Omental fat pad (tissue), 4 donors: ENCODE measurements around the gene MAGI2. TPM values are rescaled to one million over a fixed set of nuclear protein-coding genes. Genes with fewer than 3 reads are reported as not detected.

Experiments used
- ATAC-seq: fragments of 150-250 bp; one replicate; pipeline ENCODE4 v1.9.1; 2016; ENCODE audit warnings: mild to moderate bottlenecking, moderate library complexity; ENCODE audit not compliant: low FRiP score
- DNase-seq: peaks from one replicate; pipeline ENCODE4 v3.0.0-alpha.2; 2019; ENCODE audit warnings: low spot score
- total RNA-seq, 4 donors: library from RNA; depleted of rRNA; stranded (reverse); fragments of >200 nt; gene quantifications; one replicate each; pipeline ENCODE4 v1.1.0, GENCODE V29; 2016
- TF ChIP-seq, protein P1 (sequence below), 3 donors: fragments of 450-650 bp; IDR thresholded peaks; one replicate each; pipeline ENCODE4 v1.5.1; 2016 to 2017; ENCODE audit warnings: antibody characterized with exemption in 3 of 3, mild to moderate bottlenecking in 3 of 3, moderate library complexity in 2 of 3

Gene MAGI2
- total RNA-seq, 4 donors from 2014 or later = 9.3 to 20.6 (median 13.2) TPM

DNA sequence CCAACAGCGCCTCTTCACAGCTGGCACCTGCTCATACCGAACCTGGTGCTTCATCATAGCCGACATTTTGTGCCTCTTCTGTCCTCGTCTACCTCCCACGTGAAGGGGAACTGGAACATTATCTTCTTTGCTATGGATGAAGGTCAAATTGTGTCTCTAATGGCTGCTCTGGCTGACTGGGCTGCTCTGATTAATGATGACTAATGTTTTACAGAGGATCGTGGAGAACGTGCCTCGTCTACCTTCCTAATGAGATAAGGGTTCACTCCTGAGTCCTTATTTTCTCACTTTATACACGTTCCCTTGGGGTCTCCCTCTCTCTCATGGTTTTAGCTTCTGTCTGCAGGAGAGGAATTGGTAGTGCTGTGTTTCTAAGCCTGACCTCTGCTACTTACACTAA is 1234.6 kb downstream of the MAGI2 start:
- ATAC-seq (no peak), DNase-seq (no peak)
- TF ChIP-seq, protein P1, sequence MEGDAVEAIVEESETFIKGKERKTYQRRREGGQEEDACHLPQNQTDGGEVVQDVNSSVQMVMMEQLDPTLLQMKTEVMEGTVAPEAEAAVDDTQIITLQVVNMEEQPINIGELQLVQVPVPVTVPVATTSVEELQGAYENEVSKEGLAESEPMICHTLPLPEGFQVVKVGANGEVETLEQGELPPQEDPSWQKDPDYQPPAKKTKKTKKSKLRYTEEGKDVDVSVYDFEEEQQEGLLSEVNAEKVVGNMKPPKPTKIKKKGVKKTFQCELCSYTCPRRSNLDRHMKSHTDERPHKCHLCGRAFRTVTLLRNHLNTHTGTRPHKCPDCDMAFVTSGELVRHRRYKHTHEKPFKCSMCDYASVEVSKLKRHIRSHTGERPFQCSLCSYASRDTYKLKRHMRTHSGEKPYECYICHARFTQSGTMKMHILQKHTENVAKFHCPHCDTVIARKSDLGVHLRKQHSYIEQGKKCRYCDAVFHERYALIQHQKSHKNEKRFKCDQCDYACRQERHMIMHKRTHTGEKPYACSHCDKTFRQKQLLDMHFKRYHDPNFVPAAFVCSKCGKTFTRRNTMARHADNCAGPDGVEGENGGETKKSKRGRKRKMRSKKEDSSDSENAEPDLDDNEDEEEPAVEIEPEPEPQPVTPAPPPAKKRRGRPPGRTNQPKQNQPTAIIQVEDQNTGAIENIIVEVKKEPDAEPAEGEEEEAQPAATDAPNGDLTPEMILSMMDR (IDR thresholded peaks at IDR 0.05) = no peak

DNA sequence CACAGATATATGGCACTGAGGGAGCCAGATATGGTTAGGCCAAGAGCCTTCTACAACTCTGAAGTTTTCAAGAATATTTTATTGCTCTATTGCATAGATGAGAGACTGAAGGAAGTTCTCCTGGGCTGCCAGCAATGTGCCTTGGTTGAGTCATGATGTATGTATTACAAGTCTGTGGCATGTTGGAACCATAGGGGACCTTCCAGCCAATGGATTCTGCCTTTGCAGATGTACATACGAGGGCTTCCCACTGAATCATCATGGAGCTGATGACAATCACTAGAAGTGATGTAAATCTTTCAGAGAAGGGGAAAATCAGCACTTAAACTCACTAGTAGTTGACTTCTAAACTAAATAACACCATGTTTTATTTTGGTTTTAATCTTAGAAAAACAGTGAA is 1235.4 kb downstream of the MAGI2 start:
- DNase-seq (no peak), ATAC-seq (no peak)
- TF ChIP-seq, protein P1 (IDR thresholded peaks at IDR 0.05) = no peak

DNA sequence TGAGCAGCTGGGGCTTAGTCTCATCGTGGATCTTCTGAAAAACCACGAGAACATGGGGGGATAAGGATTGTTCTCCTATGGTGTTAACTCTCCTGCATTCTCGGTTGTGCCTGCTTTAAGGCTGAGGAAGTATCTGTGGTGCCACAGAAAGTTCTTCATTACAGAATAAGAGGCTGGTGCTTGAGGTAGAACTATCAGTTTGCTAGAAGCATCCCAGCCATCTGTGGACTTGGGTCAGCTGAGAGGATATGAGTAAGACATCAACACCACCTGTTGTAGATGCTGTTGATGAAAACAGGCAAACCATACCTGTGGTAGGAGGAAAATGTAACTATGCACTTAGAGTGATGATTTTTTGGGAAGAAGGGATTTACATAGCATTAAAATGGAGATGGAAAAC is 1238.3 kb downstream of the MAGI2 start:
- no peak for DNase-seq
- TF ChIP-seq, protein P1 (IDR thresholded peaks at IDR 0.05) = no peak
- ATAC-seq = no peak

DNA sequence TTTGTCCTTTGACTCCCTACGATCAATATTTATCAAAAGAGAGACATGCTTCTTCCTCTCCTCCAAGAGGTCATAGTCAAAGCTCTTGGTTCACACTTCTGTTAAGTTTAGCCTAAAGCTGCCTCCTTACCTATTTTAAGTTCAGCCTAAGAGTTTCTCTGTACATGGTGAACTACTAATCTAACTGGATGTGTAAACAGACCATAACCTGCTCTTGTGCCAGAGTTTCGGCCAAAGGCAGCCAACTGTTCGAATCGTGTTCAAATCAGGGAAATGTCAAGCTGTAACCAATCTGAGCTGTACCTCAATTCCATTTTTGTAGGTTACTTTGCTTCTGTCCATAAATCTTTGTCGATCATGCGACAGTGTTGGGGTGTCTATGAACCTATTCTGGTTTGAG is 1240.1 kb downstream of the MAGI2 start:
- DNase-seq (no peak), ATAC-seq (no peak)
- TF ChIP-seq, protein P1 (IDR thresholded peaks at IDR 0.05) = no peak

DNA sequence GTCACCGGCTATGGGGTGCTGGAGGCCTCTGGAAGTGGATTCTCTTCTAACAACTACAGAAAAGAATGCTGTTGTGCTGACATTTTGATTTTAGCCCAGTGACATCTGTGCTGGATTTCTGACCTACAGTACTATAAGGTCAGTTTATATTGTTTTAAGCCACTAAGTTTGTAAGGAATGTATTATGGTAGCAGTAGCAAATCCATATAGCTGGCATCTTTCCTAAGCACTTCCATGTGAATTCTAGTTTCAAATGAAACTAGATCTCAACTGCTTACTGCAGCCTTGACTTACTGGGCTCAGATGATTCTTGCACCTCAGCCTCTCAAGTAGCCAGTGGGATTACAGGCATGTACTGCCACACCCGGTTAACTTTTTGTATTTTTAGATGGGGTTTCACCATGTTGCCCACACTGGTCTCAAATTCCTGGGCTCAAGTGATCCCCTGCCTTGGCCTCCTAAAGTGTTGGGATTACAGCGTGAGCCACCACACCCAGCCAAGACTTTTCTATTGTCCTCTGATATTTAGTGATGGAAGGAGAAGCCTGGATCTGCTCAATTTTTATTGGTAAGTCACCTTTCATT is 1240.9 kb downstream of the MAGI2 start:
- ATAC-seq (no peak), DNase-seq (no peak)
- TF ChIP-seq, protein P1 (IDR thresholded peaks at IDR 0.05) = no peak

DNA sequence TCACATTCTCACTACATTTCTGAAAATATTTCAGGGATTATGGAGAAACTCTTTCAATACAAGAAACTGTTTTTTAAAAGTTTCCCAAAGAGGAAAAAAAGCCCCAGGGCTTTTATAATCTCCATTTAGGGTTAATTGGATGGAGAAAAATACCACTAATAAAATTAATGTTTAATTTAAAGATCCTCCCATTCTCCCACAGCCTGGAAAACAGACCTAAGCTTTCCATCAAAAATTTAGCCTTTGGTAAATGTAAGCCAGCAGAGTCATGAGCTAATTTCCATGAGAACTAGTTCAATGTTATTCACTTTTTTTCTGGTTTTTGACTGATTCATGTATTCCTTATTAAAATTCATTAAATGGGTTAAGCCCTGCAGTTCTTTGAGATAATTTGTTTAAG is 1246.2 kb downstream of the MAGI2 start:
- TF ChIP-seq, protein P1 (IDR thresholded peaks at IDR 0.05) = no peak
- DNase-seq (no peak), ATAC-seq (no peak)

DNA sequence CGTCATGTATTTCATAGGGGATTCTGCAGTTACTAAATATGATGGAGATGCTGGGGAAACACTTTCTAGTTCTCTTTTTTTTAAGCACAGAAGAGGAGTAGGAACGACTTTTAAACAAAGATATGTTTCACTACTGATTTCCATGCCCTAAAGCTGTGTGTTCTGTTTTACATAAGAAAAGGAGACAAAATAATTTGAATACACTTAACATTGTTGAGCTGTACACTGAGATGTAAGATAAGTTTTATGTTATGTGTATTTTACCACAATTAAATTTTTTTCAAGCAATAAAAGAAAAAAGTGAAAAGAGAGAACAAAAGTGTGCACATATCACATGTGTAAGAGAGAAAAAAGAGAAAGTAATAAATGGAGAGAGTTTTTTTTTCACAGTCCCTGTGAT is 1246.7 kb downstream of the MAGI2 start:
- TF ChIP-seq, protein P1 (IDR thresholded peaks at IDR 0.05) = no peak
- no peak for ATAC-seq
- no peak for DNase-seq
